K562 (cell line): ENCODE measurements around the gene WWOX. TPM values are rescaled to one million over a fixed set of nuclear protein-coding genes. Genes with fewer than 3 reads are reported as not detected.

Experiments
- ATAC-seq: fragments of 200-7000 bp; cut with Tn5 transposase; 3 replicates; pipeline ENCODE4 v1.9.1; 2020; ENCODE audit warnings: moderate library complexity
- BruUV-seq: library from RNA; stranded (reverse); fragments of 400-500 nt; replicated peaks from 2 replicates; lab custom pipeline; 2021; lab: Mats Ljungman, UMichigan
- CTCF ChIA-PET: fragments of 300-600 bp; formaldehyde crosslinking; extraction: SDS; loops from one replicate; lab custom pipeline; 2021; ENCODE audit warnings: low intra/inter-chr PET ratio; lab: Yijun Ruan, JAX
- POLR2A ChIA-PET: fragments of 300-600, 350-650 bp; sonication (Branson Sonifier 250); formaldehyde crosslinking; extraction: SDS; loops from one replicate; lab custom pipeline; 2021; ENCODE audit warnings: antibody characterized with exemption, inconsistent platforms; lab: Yijun Ruan, JAX
- DNase-seq, 4 experiments: peaks; one replicate each; pipeline versions ENCODE4 v3.0.0 to v3.0.0-alpha.2; 2011 to 2018; ENCODE audit warnings: low spot score in 3 of 4, mixed read lengths in 3 of 4; ENCODE audit errors: extremely low read depth in 1 of 4
- FAIRE-seq: peaks from 2 replicates; lab custom pipeline; 2011; peaks lifted over from hg19 to GRCh38; lab: Jason Lieb, UNC
- H2AFZ ChIP-seq: 2 replicates; pipeline ENCODE4 v1.6.0; 2011; ENCODE audit warnings: low read depth, low read length, control low read depth, inconsistent platforms
- H3K27ac ChIP-seq: fragments of 200-600 bp; 3 replicates; pipeline ENCODE4 v1.8.0; 2011; ENCODE audit warnings: low read depth, mild to moderate bottlenecking, control low read depth, inconsistent platforms, low read length, moderate library complexity, mixed read lengths; ENCODE audit errors: extremely low read depth
- H3K27me3 ChIP-seq, 2 experiments: fragments of 300-600 bp in 1 of 2; 2 replicates in 1 of 2; 3 replicates in 1 of 2; pipeline versions ENCODE4 v1.6.0 to v1.8.0; 2011; ENCODE audit warnings: inconsistent platforms in 2 of 2, low read length in 2 of 2, mild to moderate bottlenecking in 1 of 2, mixed read lengths in 1 of 2, moderate library complexity in 1 of 2; ENCODE audit not compliant: control insufficient read depth in 2 of 2, insufficient read depth in 2 of 2
- H3K36me3 ChIP-seq: fragments of 300-600 bp; 3 replicates; pipeline ENCODE4 v1.8.0; 2011; ENCODE audit warnings: mild to moderate bottlenecking, low read length, inconsistent platforms; ENCODE audit not compliant: control insufficient read depth, insufficient read depth
- H3K4me1 ChIP-seq, 2 experiments: fragments of 200-600 bp in 1 of 2; replicated peaks in 1 of 2; 2 replicates in 1 of 2; 3 replicates in 1 of 2; pipeline versions ENCODE4 v1.5.1 to v1.8.0; 2011; ENCODE audit warnings: inconsistent platforms in 2 of 2, low read length in 2 of 2, mild to moderate bottlenecking in 1 of 2, mixed read lengths in 1 of 2, moderate library complexity in 1 of 2; ENCODE audit not compliant: control insufficient read depth in 2 of 2, insufficient read depth in 2 of 2
- H3K4me2 ChIP-seq: 2 replicates; pipeline ENCODE4 v1.6.1; 2011; ENCODE audit warnings: low read length, control low read depth, inconsistent platforms, mixed read lengths; ENCODE audit not compliant: insufficient read depth
- H3K4me3 ChIP-seq: fragments of 200-600 bp; sonication (generic), shearing (Covaris generic); 2 replicates; pipeline ENCODE4 v1.5.1; 2016; ENCODE audit warnings: control low read depth, inconsistent platforms
- H3K79me2 ChIP-seq: fragments of 200-600 bp; 3 replicates; pipeline ENCODE4 v1.8.0; 2011; ENCODE audit warnings: low read length, inconsistent platforms; ENCODE audit not compliant: control insufficient read depth, insufficient read depth
- H3K9ac ChIP-seq, 2 experiments: 2 replicates each; pipeline versions ENCODE4 v1.6.0 to v1.6.1; 2011; ENCODE audit warnings: low read depth in 2 of 2, low read length in 2 of 2, control low read depth in 1 of 2, inconsistent platforms in 1 of 2, mild to moderate bottlenecking in 1 of 2, mixed read lengths in 1 of 2; ENCODE audit not compliant: insufficient read depth in 1 of 2
- H3K9me1 ChIP-seq: one replicate; pipeline ENCODE4 v1.6.0; 2011; ENCODE audit warnings: inconsistent platforms, mild to moderate bottlenecking, low read length, moderate library complexity; ENCODE audit not compliant: control insufficient read depth, insufficient read depth
- H3K9me3 ChIP-seq: replicated peaks from 2 replicates; pipeline ENCODE4 v1.5.1; 2011; ENCODE audit warnings: low read depth, low read length, inconsistent platforms; ENCODE audit not compliant: control insufficient read depth, insufficient read depth
- H4K20me1 ChIP-seq: replicated peaks from 2 replicates; pipeline ENCODE4 v1.6.1; 2011; ENCODE audit warnings: low read length, inconsistent platforms, mixed read lengths; ENCODE audit not compliant: control insufficient read depth, insufficient read depth
- EGR1 ChIP-seq: fragments of 450-650 bp; conservative IDR thresholded peaks from 2 replicates; pipeline ENCODE4 v1.6.1; 2017; ENCODE audit warnings: mild to moderate bottlenecking
- GTF2A2 ChIP-seq: IDR thresholded peaks from 2 replicates; pipeline ENCODE4 v1.6.1; 2016; ENCODE audit warnings: mild to moderate bottlenecking, missing genetic modification characterization, missing compliant biosample characterization
- HSF4 ChIP-seq: fragments of 250-450 bp; sonication (Bioruptor Pico); IDR thresholded peaks from 2 replicates; pipeline ENCODE4 v2.1.2; 2022; ENCODE audit warnings: mild to moderate bottlenecking, moderate library complexity, borderline replicate concordance
- KHSRP ChIP-seq: fragments of 450-650 bp; IDR thresholded peaks from 2 replicates; pipeline ENCODE4 v1.6.1; 2017
- NCOR1 ChIP-seq: fragments of 450-650 bp; IDR thresholded peaks from 2 replicates; pipeline ENCODE4 v1.6.1; 2016; ENCODE audit warnings: mild to moderate bottlenecking, moderate library complexity
- NELFE ChIP-seq: IDR thresholded peaks from 2 replicates; pipeline ENCODE4 v1.6.1; 2011; ENCODE audit warnings: mild to moderate bottlenecking; ENCODE audit not compliant: insufficient read depth, insufficient read length
- NR4A1 ChIP-seq, 2 experiments: fragments of 250-450 bp in 1 of 2; fragments of 450-650 bp in 1 of 2; sonication (Bioruptor Pico) in 1 of 2; IDR thresholded peaks; 2 replicates each; pipeline versions ENCODE4 v1.4.0 to v1.6.1; 2016 to 2020; ENCODE audit warnings: mild to moderate bottlenecking in 2 of 2, missing compliant biosample characterization in 1 of 2, missing genetic modification characterization in 1 of 2, moderate library complexity in 1 of 2
- POLR2AphosphoS2 ChIP-seq: IDR thresholded peaks from 2 replicates; pipeline ENCODE4 v1.6.1; 2012; ENCODE audit warnings: low read length, improper control_type of control experiment
- RAD21 ChIP-seq, 2 experiments: fragments of 250-450 bp in 1 of 2; fragments of 450-650 bp in 1 of 2; sonication (Bioruptor Pico) in 1 of 2; formaldehyde crosslinking in 1 of 2; IDR thresholded peaks in 1 of 2; conservative IDR thresholded peaks in 1 of 2; 2 replicates each; pipeline versions ENCODE4 v1.4.0 to v1.8.0; 2020 to 2022; ENCODE audit warnings: mild to moderate bottlenecking in 2 of 2, moderate library complexity in 1 of 2
- SMARCA5 ChIP-seq: fragments of 450-650 bp; IDR thresholded peaks from 2 replicates; pipeline ENCODE4 v1.6.1; 2016
- TAF9B ChIP-seq: fragments of 450-650 bp; IDR thresholded peaks from 2 replicates; pipeline ENCODE4 v1.6.1; 2018; ENCODE audit warnings: mild to moderate bottlenecking; ENCODE audit not compliant: partially characterized antibody
- ZNF507 ChIP-seq: conservative IDR thresholded peaks from 2 replicates; pipeline ENCODE4 v1.6.1; 2017; ENCODE audit warnings: missing genetic modification characterization, missing compliant biosample characterization
- ZNF583 ChIP-seq: fragments of 250-450 bp; sonication (Bioruptor Pico); IDR thresholded peaks from 2 replicates; pipeline ENCODE4 v1.4.0; 2020
- ZNF766 ChIP-seq: fragments of 200-800 bp; sonication (Bioruptor generic); conservative IDR thresholded peaks from 2 replicates; pipeline ENCODE4 v1.6.1; 2016; ENCODE audit warnings: missing genetic modification characterization, missing compliant biosample characterization
- WGBS: fragments of 100-300 bp; shearing (Covaris generic); methylation state at CpG from one replicate; pipeline ENCODE4 v1.1.6; 2016; ENCODE audit warnings: low coverage, mixed read lengths; ENCODE audit not compliant: insufficient coverage; ENCODE audit errors: missing lambda C conversion rate; 5-methylcytosine and 5-hydroxymethylcytosine counted together
- in situ Hi-C: fragments of 300-500 bp; cut with MboI; formaldehyde crosslinking; loops from 4 replicates; pipeline ENCODE4 v1.15.0; 2018; ENCODE audit warnings: inconsistent platforms, mixed read lengths
- intact Hi-C: fragments of 100-400 bp; cut with micrococcal nuclease; formaldehyde crosslinking; loops from 2 replicates; pipeline ENCODE4 v1.14.2; 2022
- polyA plus RNA-seq, 8 experiments: library from polyadenylated mRNA; depleted of rRNA in 4 of 8; stranded (reverse) in 5 of 8; unstranded in 3 of 8; fragments of >200 nt; fragmentation: Nextera tagmentation in 2 of 8; fragmentation: Illumina TruSeq in 1 of 8; extraction: Ambion mirVana in 2 of 8; extraction: Trizol in 1 of 8; gene quantifications; 2 replicates each; pipeline versions ENCODE4 v1.2.1 to v1.2.3, GENCODE V29; 2011 to 2014; ENCODE audit warnings: inconsistent platforms in 1 of 8, missing spikeins in 1 of 8
- total RNA-seq, 7 experiments: library from RNA; depleted of rRNA in 6 of 7; stranded (reverse); fragments of >200 nt in 6 of 7; fragmentation: Illumina TruSeq in 2 of 7; extraction: Trizol in 2 of 7; gene quantifications; 2 replicates each; pipeline versions ENCODE4 v1.2.1 to v1.2.3, GENCODE V29; 2011 to 2021; ENCODE audit warnings: low replicate concordance in 1 of 7
- TF ChIP-seq, protein P1 (sequence below), 2 experiments: fragments of 450-650 bp; conservative IDR thresholded peaks; 2 replicates each; pipeline ENCODE4 v1.6.1; 2017; ENCODE audit warnings: mild to moderate bottlenecking in 2 of 2, moderate library complexity in 2 of 2
- TF ChIP-seq, protein P2 (sequence below): fragments of 450-650 bp; IDR thresholded peaks from 2 replicates; pipeline ENCODE4 v1.6.1; 2016; ENCODE audit warnings: antibody characterized with exemption
- TF ChIP-seq, protein P3 (sequence below): fragments of 250-450 bp; sonication (Bioruptor Pico); IDR thresholded peaks from 2 replicates; pipeline ENCODE4 v1.5.1; 2021; ENCODE audit warnings: mild to moderate bottlenecking
- TF ChIP-seq, protein P4 (sequence below): sonication (generic); formaldehyde crosslinking; IDR thresholded peaks from 2 replicates; pipeline ENCODE4 v1.8.0; 2022; ENCODE audit warnings: mild to moderate bottlenecking, missing genetic modification reagents

WWOX gene
- total and polyA plus RNA-seq, 9 of the 15 experiments (the other 6 are each of a cell fraction or from before 2014, with no cell fraction given) = 1.6 to 22.7 (median 8.1) TPM

DNA sequence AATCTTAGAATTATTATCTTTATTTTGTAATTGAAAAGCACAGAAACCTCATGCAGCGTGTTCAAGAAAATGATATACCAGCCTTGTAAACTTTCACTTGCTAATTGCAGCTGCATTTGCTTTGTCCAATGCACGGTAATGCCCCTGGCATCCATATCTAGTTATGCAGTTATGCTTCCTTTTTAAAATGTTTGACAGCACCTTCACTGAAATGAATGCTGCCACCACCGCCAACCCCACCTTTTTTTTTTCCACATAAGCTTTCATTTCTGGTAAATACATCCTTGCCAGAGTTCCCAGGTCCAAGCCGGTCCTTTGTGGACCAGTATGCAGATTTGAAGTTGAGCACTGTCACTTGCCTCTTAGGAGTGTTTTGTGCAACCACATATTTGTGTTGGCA lies 338.8 kb downstream of the WWOX start:
- POLR2A ChIA-PET = no interaction called here

More for the DNA sequence above, 338.8 kb downstream of the WWOX start:
- DNase-seq (no peak), FAIRE-seq (no peak), ATAC-seq (no peak)
- H3K4me1 ChIP-seq = peaks cover 0 to 3% of the 10 kb centered on the region in 2 experiments; a peak in 1 of 5 replicates
- intact Hi-C loops (no loop called here), in situ Hi-C loops (no loop called here)
- H2AFZ ChIP-seq = no peak overlapping the region
- WGBS = 24% methylated on average over 4 of the region's 4 CpGs
- no peaks in the 10 kb centered on the region for H4K20me1 ChIP-seq
- no peak overlapping the region for H3K4me2 ChIP-seq
- H3K9me3 ChIP-seq = no peaks in the 10 kb centered on the region
- CTCF ChIA-PET = no interaction called here
- no peaks in the 10 kb centered on the region for H3K36me3 ChIP-seq
- no peaks in the 10 kb centered on the region for H3K27me3 ChIP-seq
- BruUV-seq = no TSS peak
- H3K27ac ChIP-seq = no peak overlapping the region
- no peak overlapping the region for H3K4me3 ChIP-seq
- H3K9me1 ChIP-seq = no peaks in the 10 kb centered on the region
- H3K79me2 ChIP-seq = no peaks in the 10 kb centered on the region
- TF ChIP-seq TAF9B (no peak), ZNF583 (CRISPR knock-in tag) (no peak), NCOR1 (no peak), ZNF766 (CRISPR knock-in tag) (no peak), GTF2A2 (tag) (no peak), POLR2AphosphoS2 (no peak), RAD21 (CRISPR knock-in tag; conservative IDR thresholded peaks at IDR 0.05 in 1 of 2, IDR thresholded peaks at IDR 0.05 in 1 of 2) (no peak), ZNF507 (no peak), SMARCA5 (no peak), KHSRP (no peak), NELFE (no peak), EGR1 (no peak), NR4A1 (CRISPR knock-in tag; IDR thresholded peaks at IDR 0.05) (no peak), NR4A1 (tag; IDR thresholded peaks at IDR 0.05) (no peak), HSF4 (no peak)
- TF ChIP-seq, protein P1, sequence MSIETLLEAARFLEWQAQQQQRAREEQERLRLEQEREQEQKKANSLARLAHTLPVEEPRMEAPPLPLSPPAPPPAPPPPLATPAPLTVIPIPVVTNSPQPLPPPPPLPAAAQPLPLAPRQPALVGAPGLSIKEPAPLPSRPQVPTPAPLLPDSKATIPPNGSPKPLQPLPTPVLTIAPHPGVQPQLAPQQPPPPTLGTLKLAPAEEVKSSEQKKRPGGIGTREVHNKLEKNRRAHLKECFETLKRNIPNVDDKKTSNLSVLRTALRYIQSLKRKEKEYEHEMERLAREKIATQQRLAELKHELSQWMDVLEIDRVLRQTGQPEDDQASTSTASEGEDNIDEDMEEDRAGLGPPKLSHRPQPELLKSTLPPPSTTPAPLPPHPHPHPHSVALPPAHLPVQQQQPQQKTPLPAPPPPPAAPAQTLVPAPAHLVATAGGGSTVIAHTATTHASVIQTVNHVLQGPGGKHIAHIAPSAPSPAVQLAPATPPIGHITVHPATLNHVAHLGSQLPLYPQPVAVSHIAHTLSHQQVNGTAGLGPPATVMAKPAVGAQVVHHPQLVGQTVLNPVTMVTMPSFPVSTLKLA (conservative IDR thresholded peaks at IDR 0.05) = no peak
- TF ChIP-seq, protein P2, sequence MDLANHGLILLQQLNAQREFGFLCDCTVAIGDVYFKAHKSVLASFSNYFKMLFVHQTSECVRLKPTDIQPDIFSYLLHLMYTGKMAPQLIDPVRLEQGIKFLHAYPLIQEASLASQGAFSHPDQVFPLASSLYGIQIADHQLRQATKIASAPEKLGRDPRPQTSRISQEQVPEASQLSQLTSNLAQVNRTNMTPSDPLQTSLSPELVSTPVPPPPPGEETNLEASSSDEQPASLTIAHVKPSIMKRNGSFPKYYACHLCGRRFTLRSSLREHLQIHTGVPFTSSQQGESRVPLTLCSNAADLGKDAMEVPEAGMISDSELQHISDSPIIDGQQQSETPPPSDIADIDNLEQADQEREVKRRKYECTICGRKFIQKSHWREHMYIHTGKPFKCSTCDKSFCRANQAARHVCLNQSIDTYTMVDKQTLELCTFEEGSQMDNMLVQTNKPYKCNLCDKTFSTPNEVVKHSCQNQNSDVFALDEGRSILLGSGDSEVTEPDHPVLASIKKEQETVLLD = no peak
- TF ChIP-seq, protein P3, sequence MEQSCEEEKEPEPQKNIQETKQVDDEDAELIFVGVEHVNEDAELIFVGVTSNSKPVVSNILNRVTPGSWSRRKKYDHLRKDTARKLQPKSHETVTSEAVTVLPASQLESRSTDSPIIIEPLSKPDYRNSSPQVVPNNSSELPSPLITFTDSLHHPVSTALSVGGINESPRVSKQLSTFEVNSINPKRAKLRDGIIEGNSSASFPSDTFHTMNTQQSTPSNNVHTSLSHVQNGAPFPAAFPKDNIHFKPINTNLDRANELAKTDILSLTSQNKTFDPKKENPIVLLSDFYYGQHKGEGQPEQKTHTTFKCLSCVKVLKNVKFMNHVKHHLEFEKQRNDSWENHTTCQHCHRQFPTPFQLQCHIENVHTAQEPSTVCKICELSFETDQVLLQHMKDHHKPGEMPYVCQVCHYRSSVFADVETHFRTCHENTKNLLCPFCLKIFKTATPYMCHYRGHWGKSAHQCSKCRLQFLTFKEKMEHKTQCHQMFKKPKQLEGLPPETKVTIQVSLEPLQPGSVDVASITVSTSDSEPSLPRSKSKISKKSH (CRISPR knock-in tag) = no peak
- TF ChIP-seq, protein P4, sequence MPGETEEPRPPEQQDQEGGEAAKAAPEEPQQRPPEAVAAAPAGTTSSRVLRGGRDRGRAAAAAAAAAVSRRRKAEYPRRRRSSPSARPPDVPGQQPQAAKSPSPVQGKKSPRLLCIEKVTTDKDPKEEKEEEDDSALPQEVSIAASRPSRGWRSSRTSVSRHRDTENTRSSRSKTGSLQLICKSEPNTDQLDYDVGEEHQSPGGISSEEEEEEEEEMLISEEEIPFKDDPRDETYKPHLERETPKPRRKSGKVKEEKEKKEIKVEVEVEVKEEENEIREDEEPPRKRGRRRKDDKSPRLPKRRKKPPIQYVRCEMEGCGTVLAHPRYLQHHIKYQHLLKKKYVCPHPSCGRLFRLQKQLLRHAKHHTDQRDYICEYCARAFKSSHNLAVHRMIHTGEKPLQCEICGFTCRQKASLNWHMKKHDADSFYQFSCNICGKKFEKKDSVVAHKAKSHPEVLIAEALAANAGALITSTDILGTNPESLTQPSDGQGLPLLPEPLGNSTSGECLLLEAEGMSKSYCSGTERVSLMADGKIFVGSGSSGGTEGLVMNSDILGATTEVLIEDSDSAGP (CRISPR knock-in tag) = no peak
- H3K9ac ChIP-seq = no peak overlapping the region
